GM12878 (cell line): ENCODE measurements around the gene CHID1. TPM values are rescaled to one million over a fixed set of nuclear protein-coding genes. Genes with fewer than 3 reads are reported as not detected.

ENCODE experiments used
- ATAC-seq: fragments of 200-7000 bp; cut with Tn5 transposase; 3 replicates; pipeline ENCODE4 v1.9.1; 2020; ENCODE audit warnings: mild to moderate bottlenecking, moderate library complexity
- BruUV-seq: library from RNA; stranded (reverse); fragments of 400-500 nt; replicated peaks from 2 replicates; lab custom pipeline; 2021; lab: Mats Ljungman, UMichigan
- CTCF ChIA-PET: fragments of 300-600 bp; sonication (Branson Sonifier 250); formaldehyde crosslinking; extraction: SDS; loops from one replicate; lab custom pipeline; 2021; ENCODE audit warnings: inconsistent platforms; lab: Yijun Ruan, JAX
- POLR2A ChIA-PET: fragments of 350-600 bp; formaldehyde crosslinking; extraction: SDS; loops from one replicate; lab custom pipeline; 2021; ENCODE audit warnings: inconsistent platforms; lab: Charles Lee
- RAD21 ChIA-PET: fragments of 300-600 bp; sonication (Branson Sonifier 250); formaldehyde crosslinking; loops from one replicate; lab custom pipeline; 2023; ENCODE audit warnings: antibody characterized with exemption; ENCODE audit not compliant: unreplicated experiment; lab: Charles Lee
- SMC1A ChIA-PET: fragments of 300-600 bp; sonication (Branson Sonifier 250); formaldehyde crosslinking; loops from one replicate; lab custom pipeline; 2023; ENCODE audit not compliant: unreplicated experiment, uncharacterized antibody; lab: Charles Lee
- DNase-seq: peaks from one replicate; pipeline ENCODE4 v3.0.0-alpha.2; 2011; ENCODE audit warnings: low read depth, low spot score
- FAIRE-seq: peaks from 3 replicates; lab custom pipeline; 2011; peaks lifted over from hg19 to GRCh38; lab: Jason Lieb, UNC
- H2AFZ ChIP-seq: 2 replicates; pipeline ENCODE4 v1.6.0; 2011; ENCODE audit warnings: low read depth, low read length, control low read depth; ENCODE audit not compliant: control insufficient read depth
- H3K27ac ChIP-seq: 2 replicates; pipeline ENCODE4 v1.5.1; 2011; ENCODE audit warnings: control low read depth; ENCODE audit not compliant: control insufficient read depth, insufficient read depth
- H3K27me3 ChIP-seq, 2 experiments: replicated peaks in 1 of 2; 2 replicates each; pipeline versions ENCODE4 v1.6.0 to v1.6.1; 2011; ENCODE audit warnings: low read length in 1 of 2; ENCODE audit not compliant: control insufficient read depth in 2 of 2, insufficient read depth in 2 of 2
- H3K36me3 ChIP-seq, 2 experiments: 2 replicates each; pipeline ENCODE4 v1.5.1; 2011; ENCODE audit warnings: low read length in 1 of 2; ENCODE audit not compliant: control insufficient read depth in 2 of 2, insufficient read depth in 2 of 2
- H3K4me1 ChIP-seq: 2 replicates; pipeline ENCODE4 v1.6.1; 2011; ENCODE audit warnings: mild to moderate bottlenecking, low read length, moderate library complexity, mixed read lengths; ENCODE audit not compliant: control insufficient read depth, insufficient read depth
- H3K4me2 ChIP-seq: 2 replicates; pipeline ENCODE4 v1.6.0; 2011; ENCODE audit warnings: control low read depth; ENCODE audit not compliant: control insufficient read depth, insufficient read depth
- H3K4me3 ChIP-seq: fragments of 200-600 bp; sonication (generic); 2 replicates; pipeline ENCODE4 v1.5.1; 2016
- H3K79me2 ChIP-seq: 2 replicates; pipeline ENCODE4 v1.6.0; 2011; ENCODE audit warnings: low read length; ENCODE audit not compliant: control insufficient read depth, insufficient read depth
- H3K9ac ChIP-seq: 2 replicates; pipeline ENCODE4 v1.8.0; 2011; ENCODE audit warnings: low read length, control low read depth, mixed read lengths; ENCODE audit not compliant: control insufficient read depth, insufficient read depth
- H3K9me3 ChIP-seq: replicated peaks from 3 replicates; pipeline ENCODE4 v1.5.1; 2011; ENCODE audit warnings: mild to moderate bottlenecking, low read length; ENCODE audit not compliant: control insufficient read depth, insufficient read depth
- H4K20me1 ChIP-seq: 2 replicates; pipeline ENCODE4 v1.6.0; 2011; ENCODE audit not compliant: control insufficient read depth, insufficient read depth
- ASH2L ChIP-seq: fragments of 300-600, 200-600 bp; sonication (generic); IDR thresholded peaks from 2 replicates; pipeline ENCODE4 v1.6.1; 2017; ENCODE audit warnings: low read depth, mild to moderate bottlenecking, borderline replicate concordance
- CBX3 ChIP-seq: fragments of 200-600 bp; sonication (generic); IDR thresholded peaks from 2 replicates; pipeline ENCODE4 v1.6.1; 2016; ENCODE audit warnings: low read depth, borderline replicate concordance
- CREM ChIP-seq: IDR thresholded peaks from 2 replicates; pipeline ENCODE4 v1.6.1; 2014; ENCODE audit warnings: antibody characterized with exemption, low read depth
- ETV6 ChIP-seq, 2 experiments: fragments of 450-650 bp in 1 of 2; IDR thresholded peaks in 1 of 2; conservative IDR thresholded peaks in 1 of 2; 2 replicates each; pipeline ENCODE4 v1.6.1; 2014; ENCODE audit warnings: antibody characterized with exemption in 1 of 2, borderline replicate concordance in 1 of 2, low read depth in 1 of 2, mild to moderate bottlenecking in 1 of 2, moderate library complexity in 1 of 2
- FOXM1 ChIP-seq: IDR thresholded peaks from 2 replicates; pipeline ENCODE4 v1.6.1; 2012; ENCODE audit warnings: low read depth, mild to moderate bottlenecking, inconsistent platforms, low read length, moderate library complexity
- HCFC1 ChIP-seq: fragments of 150-350 bp; IDR thresholded peaks from 2 replicates; pipeline ENCODE4 v1.6.1; 2014; ENCODE audit warnings: low read length
- IRF4 ChIP-seq: IDR thresholded peaks from 2 replicates; pipeline ENCODE4 v1.6.1; 2011; ENCODE audit warnings: low read depth, low read length
- JUNB ChIP-seq: IDR thresholded peaks from 2 replicates; pipeline ENCODE4 v1.6.1; 2016; ENCODE audit warnings: antibody characterized with exemption, mild to moderate bottlenecking
- MAX ChIP-seq: IDR thresholded peaks from 2 replicates; pipeline ENCODE4 v1.6.1; 2012; ENCODE audit warnings: low read depth, low read length, improper control_type of control experiment
- NR2C2 ChIP-seq: IDR thresholded peaks from 2 replicates; pipeline ENCODE4 v1.6.1; 2011; ENCODE audit warnings: borderline replicate concordance, low read depth; ENCODE audit not compliant: control insufficient read depth, insufficient read length
- RAD21 ChIP-seq: IDR thresholded peaks from 2 replicates; pipeline ENCODE4 v1.6.1; 2011; ENCODE audit warnings: mild to moderate bottlenecking, low read depth, low read length, moderate library complexity; ENCODE audit not compliant: insufficient read depth
- RB1 ChIP-seq: fragments of 450-650 bp; formaldehyde crosslinking; IDR thresholded peaks from 2 replicates; pipeline ENCODE4 v1.6.1; 2017; ENCODE audit warnings: mild to moderate bottlenecking, borderline replicate concordance
- STAT3 ChIP-seq: IDR thresholded peaks from 2 replicates; pipeline ENCODE4 v1.6.1; 2011; ENCODE audit warnings: low read depth, low read length, improper control_type of control experiment
- WGBS: methylation state at CpG from one replicate; pipeline ENCODE4 v1.1.6; 2016; ENCODE audit warnings: low lambda C conversion rate; ENCODE audit not compliant: insufficient replicate concordance, insufficient coverage; ENCODE audit errors: missing lambda C conversion rate; 5-methylcytosine and 5-hydroxymethylcytosine counted together
- in situ Hi-C: fragments of 300-500 bp; cut with MboI; formaldehyde crosslinking; loops from 9 replicates; pipeline ENCODE4 v1.14.3; 2018; ENCODE audit warnings: mixed read lengths
- intact Hi-C: fragments of 100-400 bp; cut with micrococcal nuclease; formaldehyde crosslinking; loops from one replicate; pipeline ENCODE4 v1.14.2; 2022; ENCODE audit not compliant: unreplicated experiment
- polyA plus RNA-seq, 11 experiments: library from polyadenylated mRNA; depleted of rRNA in 4 of 11; unstranded in 6 of 11; stranded (reverse) in 5 of 11; fragments of >200 nt; fragmentation: Nextera tagmentation in 4 of 11; fragmentation: Illumina TruSeq in 1 of 11; extraction: Ambion mirVana in 4 of 11; extraction: Trizol in 1 of 11; gene quantifications; 1 replicate in 1 of 11; 2 replicates in 10 of 11; pipeline versions ENCODE4 v1.2.1 to v1.2.3, GENCODE V29; 2011 to 2016; ENCODE audit warnings: inconsistent platforms in 2 of 11, missing spikeins in 2 of 11, low read depth in 1 of 11
- total RNA-seq, 4 experiments: library from RNA; depleted of rRNA in 3 of 4; stranded (reverse); fragments of >200 nt in 3 of 4; fragmentation: Illumina TruSeq in 1 of 4; extraction: Trizol in 1 of 4; gene quantifications; 2 replicates each; pipeline versions ENCODE4 v1.2.1 to v1.2.3, GENCODE V29; 2013 to 2021
- TF ChIP-seq, protein P1 (sequence below): fragments of 450-650 bp; IDR thresholded peaks from 2 replicates; pipeline ENCODE4 v1.6.1; 2017; ENCODE audit warnings: antibody characterized with exemption, mild to moderate bottlenecking, moderate library complexity

The CHID1 gene
- total and polyA plus RNA-seq, 10 of the 15 experiments (the other 5 are each of a cell fraction or from before 2014, with no cell fraction given) = 4.8 to 75.2 (median 30.1) TPM

GRCh38 chr11:933142-933851 lies 22.7 kb upstream of the CHID1 start:
- no peaks in the 10 kb centered on the region for H4K20me1 ChIP-seq

More at GRCh38 chr11:933142-933851, 22.7 kb upstream of the CHID1 start:
- DNase-seq (no peak), ATAC-seq (no peak), FAIRE-seq (no peak)
- Histone ChIP-seq H3K4me3 (no peak overlapping the region), H3K9me3 (no peaks in the 10 kb centered on the region), H3K27ac (no peak overlapping the region), H3K9ac (no peak overlapping the region), H3K79me2 (peaks cover 25% of the 10 kb centered on the region), H2AFZ (no peak overlapping the region), H3K36me3 (peaks cover 0 to 2% of the 10 kb centered on the region in 2 experiments; a peak in 1 of 4 replicates), H3K27me3 (no peaks in the 10 kb centered on the region), H3K4me2 (no peak overlapping the region), H3K4me1 (no peaks in the 10 kb centered on the region)
- ChIA-PET SMC1A (no interaction called here), RAD21 (no interaction called here), CTCF (interaction anchor here (0.9 kb wide), 1 partner anchor 11 kb away, joined by 3 read pairs; no protein-coding TSS in a partner anchor), POLR2A (no interaction called here)
- intact Hi-C loops = no loop called here
- 62% methylated on average over 14 of the region's 14 CpGs for WGBS
- TF ChIP-seq JUNB (no peak), MAX (no peak), CBX3 (no peak), RB1 (no peak), IRF4 (no peak), ETV6 (conservative IDR thresholded peaks at IDR 0.05 in 1 of 2, IDR thresholded peaks at IDR 0.05 in 1 of 2; ENCODE audit: borderline replicate concordance in 1 of 2, low read depth in 1 of 2) (no peak), CREM (no peak), RAD21 (no peak), HCFC1 (no peak), STAT3 (no peak), ASH2L (no peak), FOXM1 (no peak), NR2C2 (no peak)
- TF ChIP-seq, protein P1, sequence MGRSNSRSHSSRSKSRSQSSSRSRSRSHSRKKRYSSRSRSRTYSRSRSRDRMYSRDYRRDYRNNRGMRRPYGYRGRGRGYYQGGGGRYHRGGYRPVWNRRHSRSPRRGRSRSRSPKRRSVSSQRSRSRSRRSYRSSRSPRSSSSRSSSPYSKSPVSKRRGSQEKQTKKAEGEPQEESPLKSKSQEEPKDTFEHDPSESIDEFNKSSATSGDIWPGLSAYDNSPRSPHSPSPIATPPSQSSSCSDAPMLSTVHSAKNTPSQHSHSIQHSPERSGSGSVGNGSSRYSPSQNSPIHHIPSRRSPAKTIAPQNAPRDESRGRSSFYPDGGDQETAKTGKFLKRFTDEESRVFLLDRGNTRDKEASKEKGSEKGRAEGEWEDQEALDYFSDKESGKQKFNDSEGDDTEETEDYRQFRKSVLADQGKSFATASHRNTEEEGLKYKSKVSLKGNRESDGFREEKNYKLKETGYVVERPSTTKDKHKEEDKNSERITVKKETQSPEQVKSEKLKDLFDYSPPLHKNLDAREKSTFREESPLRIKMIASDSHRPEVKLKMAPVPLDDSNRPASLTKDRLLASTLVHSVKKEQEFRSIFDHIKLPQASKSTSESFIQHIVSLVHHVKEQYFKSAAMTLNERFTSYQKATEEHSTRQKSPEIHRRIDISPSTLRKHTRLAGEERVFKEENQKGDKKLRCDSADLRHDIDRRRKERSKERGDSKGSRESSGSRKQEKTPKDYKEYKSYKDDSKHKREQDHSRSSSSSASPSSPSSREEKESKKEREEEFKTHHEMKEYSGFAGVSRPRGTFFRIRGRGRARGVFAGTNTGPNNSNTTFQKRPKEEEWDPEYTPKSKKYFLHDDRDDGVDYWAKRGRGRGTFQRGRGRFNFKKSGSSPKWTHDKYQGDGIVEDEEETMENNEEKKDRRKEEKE = no peak
- in situ Hi-C loops = no loop called here
- BruUV-seq = no TSS peak
